Measurements from ENCODE around the gene EDAR.

Gene EDAR

DNA sequence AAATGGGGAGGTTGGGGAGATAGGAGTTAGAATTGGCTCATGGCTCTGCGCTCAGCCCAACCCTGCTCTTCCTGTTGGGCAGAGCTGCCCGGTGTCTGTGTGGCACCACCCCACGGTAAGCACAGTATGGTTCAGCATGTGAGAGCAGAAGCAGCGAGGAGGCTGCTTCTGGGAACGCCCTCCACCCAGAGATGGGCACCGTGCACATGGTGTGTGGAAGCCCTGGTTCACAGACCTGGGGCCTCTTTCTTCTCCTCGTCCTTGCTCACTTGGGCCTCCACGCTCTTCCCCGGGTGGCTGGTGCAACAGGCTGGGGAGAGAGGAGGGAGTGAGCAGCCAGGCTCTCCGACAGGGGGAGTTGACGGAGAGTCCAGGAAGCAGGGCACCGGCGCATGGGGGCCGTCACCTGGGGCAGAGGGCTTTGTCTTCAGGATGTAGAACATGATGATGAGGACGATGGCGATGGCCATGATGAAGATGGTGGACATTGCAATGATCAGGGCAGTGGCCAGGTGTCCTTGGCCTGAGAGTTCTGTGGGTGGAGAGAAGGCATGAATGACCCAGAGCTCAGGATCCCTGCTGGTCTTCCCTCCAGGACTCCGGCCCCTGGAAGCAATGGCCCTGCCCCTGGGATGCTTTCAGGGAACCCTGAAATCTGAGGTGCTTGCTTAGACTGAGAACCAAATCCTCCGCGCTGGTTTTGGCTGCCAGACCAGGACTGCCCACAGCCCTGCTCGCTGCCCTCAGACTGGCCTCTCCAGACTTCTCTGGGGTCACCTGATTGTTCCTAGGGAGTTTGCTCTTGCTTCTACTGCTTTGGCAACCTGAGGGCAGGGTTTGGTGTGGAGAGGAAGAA lies 78.3 kb downstream of the EDAR start:
- TF ChIP-seq, protein P1, sequence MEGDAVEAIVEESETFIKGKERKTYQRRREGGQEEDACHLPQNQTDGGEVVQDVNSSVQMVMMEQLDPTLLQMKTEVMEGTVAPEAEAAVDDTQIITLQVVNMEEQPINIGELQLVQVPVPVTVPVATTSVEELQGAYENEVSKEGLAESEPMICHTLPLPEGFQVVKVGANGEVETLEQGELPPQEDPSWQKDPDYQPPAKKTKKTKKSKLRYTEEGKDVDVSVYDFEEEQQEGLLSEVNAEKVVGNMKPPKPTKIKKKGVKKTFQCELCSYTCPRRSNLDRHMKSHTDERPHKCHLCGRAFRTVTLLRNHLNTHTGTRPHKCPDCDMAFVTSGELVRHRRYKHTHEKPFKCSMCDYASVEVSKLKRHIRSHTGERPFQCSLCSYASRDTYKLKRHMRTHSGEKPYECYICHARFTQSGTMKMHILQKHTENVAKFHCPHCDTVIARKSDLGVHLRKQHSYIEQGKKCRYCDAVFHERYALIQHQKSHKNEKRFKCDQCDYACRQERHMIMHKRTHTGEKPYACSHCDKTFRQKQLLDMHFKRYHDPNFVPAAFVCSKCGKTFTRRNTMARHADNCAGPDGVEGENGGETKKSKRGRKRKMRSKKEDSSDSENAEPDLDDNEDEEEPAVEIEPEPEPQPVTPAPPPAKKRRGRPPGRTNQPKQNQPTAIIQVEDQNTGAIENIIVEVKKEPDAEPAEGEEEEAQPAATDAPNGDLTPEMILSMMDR (conservative IDR thresholded peaks at IDR 0.05): no peak

DNA sequence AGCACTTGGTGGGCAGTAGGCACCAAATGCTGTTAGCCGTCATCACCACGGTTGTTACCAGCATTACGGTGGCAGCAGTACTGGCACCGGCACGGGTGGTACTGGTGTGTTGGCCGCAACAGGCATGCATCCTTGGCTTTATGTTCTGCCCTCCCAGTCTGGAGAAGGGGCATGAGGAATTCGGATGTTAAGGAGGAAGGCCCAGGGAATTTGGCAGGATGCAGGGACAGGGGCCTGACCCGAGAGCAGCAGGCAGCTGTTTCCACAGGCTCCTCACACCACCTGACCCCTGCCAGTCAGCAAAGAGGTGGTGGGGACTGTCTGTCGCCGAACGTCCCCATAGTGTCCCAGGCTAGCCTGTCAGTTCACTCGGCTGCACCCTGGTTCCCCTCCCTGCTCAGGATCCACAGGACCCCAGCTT lies 79.0 kb downstream of the EDAR start:
- no peak overlapping the region for H3K27ac ChIP-seq
- TF ChIP-seq, protein P1 (conservative IDR thresholded peaks at IDR 0.05): no peak

More for the DNA sequence above, 78.3 kb downstream of the EDAR start:
- H3K27ac ChIP-seq: no peak overlapping the region

DNA sequence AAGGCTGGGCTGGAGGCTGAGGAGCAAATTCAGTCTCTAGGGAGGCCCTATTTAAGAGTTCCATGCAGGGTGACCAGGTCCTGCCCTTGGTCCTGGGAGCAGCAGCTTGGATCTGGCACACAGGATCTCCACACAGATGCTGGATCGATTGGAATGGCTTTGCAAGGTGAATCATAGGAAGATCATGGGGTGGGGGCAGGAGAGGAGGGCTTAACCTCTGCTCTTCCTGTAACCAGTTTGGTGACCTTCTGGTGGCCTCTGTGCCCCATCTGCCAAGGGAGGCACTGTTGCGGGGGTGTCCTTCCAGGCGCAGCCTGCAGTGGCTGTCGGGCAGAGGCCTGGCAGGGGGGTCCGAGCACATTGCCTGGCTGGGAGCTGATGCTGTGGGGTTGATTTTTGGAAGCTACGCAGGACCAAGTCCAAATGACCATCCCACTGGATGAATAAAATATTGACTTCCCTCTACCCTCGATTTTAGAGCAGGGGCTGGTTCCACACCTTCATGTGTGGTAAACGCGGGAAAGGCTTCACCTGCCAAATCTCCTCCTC lies 79.7 kb downstream of the EDAR start:
- TF ChIP-seq, protein P1 (conservative IDR thresholded peaks at IDR 0.05): no peak
- H3K27ac ChIP-seq: no peak overlapping the region

DNA sequence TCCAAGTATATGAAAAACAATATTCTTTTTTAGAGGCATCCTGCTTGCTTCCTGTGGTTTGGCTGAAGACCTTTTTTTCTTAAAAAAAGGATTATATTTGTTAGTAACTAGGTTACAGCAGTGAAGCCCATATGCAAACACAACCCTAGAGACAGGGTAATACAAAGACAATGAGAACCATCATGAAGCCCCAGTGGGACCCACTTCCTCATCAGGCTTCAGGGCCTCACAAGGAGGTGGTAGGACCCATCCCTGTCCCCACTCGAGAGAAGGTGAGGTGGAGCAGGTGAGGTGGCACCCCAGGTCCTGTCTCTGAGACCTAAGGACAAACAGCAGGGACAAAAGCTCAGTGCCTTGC lies 80.3 kb downstream of the EDAR start:
- TF ChIP-seq, protein P1 (conservative IDR thresholded peaks at IDR 0.05): no peak
- H3K27ac ChIP-seq: no peak overlapping the region

DNA sequence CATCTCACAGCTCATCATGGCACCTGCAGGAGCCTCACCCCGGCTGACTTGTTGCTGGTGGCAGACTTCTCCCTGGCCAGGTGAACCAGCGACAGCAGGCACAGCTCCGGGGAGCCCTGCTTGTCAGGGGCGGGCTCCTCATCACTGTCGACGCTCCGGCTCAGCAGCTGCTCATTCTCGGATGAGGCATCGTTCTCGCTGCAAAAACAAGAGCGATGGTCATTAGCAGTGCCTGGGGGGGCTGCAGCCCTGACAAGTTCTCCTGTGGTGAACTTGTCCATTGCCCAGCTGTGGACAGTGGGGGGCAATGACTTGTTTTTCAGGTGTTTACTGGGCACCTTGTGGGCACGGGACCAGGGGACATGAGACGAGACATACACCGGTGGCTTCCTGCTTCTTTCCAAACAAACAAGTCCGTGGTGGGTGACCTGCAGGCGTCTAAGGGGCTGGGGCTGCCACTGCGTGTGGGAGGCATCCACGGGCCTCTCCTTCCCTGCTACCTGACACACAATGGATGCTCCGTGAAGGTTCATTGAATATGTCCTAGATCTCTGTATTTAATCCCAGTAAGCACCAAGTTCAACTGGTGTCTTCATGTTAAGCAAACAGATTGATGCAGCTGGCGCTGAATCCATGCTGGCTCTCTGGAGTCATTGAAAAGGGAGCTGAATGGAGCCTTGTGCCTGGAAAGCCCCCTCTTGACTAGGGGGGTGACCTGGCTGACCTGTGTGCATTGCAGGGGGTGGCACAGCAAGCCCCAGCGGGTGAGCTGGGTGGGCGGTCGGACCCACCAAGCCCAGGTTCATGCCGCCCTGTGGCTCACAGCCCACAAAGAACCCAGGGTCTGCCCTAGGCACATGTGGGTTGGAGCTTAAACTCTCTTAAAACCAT lies 81.0 kb downstream of the EDAR start:
- no peak overlapping the region; the same call in 1 of the 2 replicates for H3K27ac ChIP-seq
- TF ChIP-seq, protein P1 (conservative IDR thresholded peaks at IDR 0.05): no peak

DNA sequence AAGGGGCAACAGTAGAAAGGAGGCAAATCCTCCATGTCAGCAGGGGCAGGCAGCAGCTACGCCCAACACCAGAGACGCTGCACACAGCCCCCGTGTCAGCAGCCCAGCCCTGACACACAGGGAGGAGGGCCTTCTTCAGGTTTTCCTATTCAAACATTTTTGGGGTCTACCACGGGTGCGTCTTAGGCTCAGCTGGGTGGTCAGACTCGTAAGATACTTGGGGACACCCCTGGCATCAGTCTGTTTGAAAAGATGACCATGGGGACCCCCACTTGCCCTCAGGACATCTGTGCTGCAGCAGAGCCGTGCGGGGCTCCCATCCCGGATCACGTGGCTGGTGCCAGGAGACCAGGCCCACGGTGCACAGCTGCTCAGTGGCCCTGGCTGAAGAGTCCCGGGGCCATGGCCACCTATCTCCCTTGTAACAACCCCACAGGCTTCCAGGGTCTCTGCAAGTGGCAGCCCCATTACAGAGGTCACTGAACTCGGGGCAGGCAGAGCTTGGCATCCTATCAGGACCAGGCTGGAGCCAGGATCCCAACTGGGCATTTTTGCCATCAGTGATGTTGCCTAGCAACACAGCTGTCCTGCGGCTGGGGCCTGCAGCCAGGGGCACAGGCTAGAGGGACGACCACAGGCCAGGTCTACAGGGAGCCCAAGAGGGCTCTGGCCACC lies 82.5 kb downstream of the EDAR start:
- peak overlapping the region; percentile 82; the same call in 1 of the 2 replicates for H3K27ac ChIP-seq
- TF ChIP-seq, protein P1 (conservative IDR thresholded peaks at IDR 0.05): no peak

Data from VCaP (cell line).